ENCODE measurements around the gene CELSR1.

Gene CELSR1

DNA sequence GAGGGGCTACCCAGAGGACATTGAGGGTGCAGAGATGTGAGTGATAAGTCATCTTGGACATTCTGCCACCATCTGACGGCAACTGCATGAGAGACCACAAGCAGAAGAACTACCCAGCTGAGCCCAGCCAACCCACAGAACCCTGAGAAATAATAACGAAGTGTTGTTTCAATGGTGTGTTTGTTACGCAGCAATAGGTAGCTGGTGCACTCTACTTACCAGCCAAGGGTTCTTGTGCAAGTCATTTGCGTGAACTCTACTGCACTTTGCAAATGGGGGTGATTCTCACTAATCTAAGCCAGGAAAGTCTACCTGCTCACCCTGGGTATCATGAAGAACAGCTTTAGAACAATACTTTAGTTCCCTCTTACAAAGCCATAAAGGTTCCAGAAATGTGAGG lies 15.8 kb upstream of the CELSR1 start:
- Histone ChIP-seq H3K9me3 (ENCODE audit: insufficient read depth, low read length) (peaks cover 9% of the 10 kb centered on the region; the same call in 1 of the 2 replicates), H3K79me2 (ENCODE audit: low read length) (no peaks in the 10 kb centered on the region), H3K4me2 (ENCODE audit: low read length) (no peak overlapping the region), H3K4me1 (ENCODE audit: low read length) (no peaks in the 10 kb centered on the region), H2AFZ (ENCODE audit: low read depth, low read length) (no peak overlapping the region), H3K9ac (ENCODE audit: low read length) (no peak overlapping the region), H3K27me3 (ENCODE audit: low read depth, low read length) (peaks cover 29% of the 10 kb centered on the region), H3K4me3 (ENCODE audit: low read length) (no peak overlapping the region), H3K36me3 (replicated peaks; ENCODE audit: low read depth, low read length) (no peaks in the 10 kb centered on the region), H4K20me1 (ENCODE audit: insufficient read depth, low read length) (no peaks in the 10 kb centered on the region), H3K27ac (ENCODE audit: low read length) (no peak overlapping the region)
- no peak for TF ChIP-seq EZH2phosphoT487 (IDR thresholded peaks at IDR 0.05; ENCODE audit: low read depth)
- TF ChIP-seq, protein P1, sequence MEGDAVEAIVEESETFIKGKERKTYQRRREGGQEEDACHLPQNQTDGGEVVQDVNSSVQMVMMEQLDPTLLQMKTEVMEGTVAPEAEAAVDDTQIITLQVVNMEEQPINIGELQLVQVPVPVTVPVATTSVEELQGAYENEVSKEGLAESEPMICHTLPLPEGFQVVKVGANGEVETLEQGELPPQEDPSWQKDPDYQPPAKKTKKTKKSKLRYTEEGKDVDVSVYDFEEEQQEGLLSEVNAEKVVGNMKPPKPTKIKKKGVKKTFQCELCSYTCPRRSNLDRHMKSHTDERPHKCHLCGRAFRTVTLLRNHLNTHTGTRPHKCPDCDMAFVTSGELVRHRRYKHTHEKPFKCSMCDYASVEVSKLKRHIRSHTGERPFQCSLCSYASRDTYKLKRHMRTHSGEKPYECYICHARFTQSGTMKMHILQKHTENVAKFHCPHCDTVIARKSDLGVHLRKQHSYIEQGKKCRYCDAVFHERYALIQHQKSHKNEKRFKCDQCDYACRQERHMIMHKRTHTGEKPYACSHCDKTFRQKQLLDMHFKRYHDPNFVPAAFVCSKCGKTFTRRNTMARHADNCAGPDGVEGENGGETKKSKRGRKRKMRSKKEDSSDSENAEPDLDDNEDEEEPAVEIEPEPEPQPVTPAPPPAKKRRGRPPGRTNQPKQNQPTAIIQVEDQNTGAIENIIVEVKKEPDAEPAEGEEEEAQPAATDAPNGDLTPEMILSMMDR (IDR thresholded peaks at IDR 0.05; ENCODE audit: low read depth, low read length): no peak

DNA sequence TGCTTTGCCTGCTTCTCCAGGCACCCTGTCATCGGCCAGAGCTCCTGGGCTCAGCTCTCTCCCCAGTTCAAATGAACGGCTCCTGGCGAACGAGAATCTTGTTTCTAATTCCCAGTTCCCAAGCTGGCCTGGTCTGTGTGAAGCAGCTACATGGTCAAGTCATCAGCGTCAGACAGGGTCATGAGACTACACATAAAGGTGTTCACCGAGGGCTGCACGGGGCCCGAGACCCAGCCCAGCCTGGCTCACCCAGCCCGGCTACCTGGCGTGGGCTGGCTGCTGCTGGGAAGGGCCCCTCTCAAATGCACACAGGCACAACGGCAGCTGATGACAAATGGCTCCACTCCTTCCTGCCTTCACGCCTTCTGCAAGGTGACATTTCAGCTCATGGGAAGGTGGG lies 14.6 kb upstream of the CELSR1 start:
- Histone ChIP-seq H3K4me3 (ENCODE audit: low read length) (no peak overlapping the region), H4K20me1 (ENCODE audit: insufficient read depth, low read length) (no peaks in the 10 kb centered on the region), H3K4me1 (ENCODE audit: low read length) (no peaks in the 10 kb centered on the region), H3K27me3 (ENCODE audit: low read depth, low read length) (peaks cover 38% of the 10 kb centered on the region), H3K9ac (ENCODE audit: low read length) (no peak overlapping the region), H3K9me3 (ENCODE audit: insufficient read depth, low read length) (peaks cover 7% of the 10 kb centered on the region; the same call in 1 of the 2 replicates), H3K27ac (ENCODE audit: low read length) (no peak overlapping the region), H3K79me2 (ENCODE audit: low read length) (no peaks in the 10 kb centered on the region), H3K4me2 (ENCODE audit: low read length) (no peak overlapping the region), H3K36me3 (replicated peaks; ENCODE audit: low read depth, low read length) (no peaks in the 10 kb centered on the region), H2AFZ (ENCODE audit: low read depth, low read length) (no peak overlapping the region)
- TF ChIP-seq, protein P1 (IDR thresholded peaks at IDR 0.05; ENCODE audit: low read depth, low read length): no peak
- no peak for TF ChIP-seq EZH2phosphoT487 (IDR thresholded peaks at IDR 0.05; ENCODE audit: low read depth)

DNA sequence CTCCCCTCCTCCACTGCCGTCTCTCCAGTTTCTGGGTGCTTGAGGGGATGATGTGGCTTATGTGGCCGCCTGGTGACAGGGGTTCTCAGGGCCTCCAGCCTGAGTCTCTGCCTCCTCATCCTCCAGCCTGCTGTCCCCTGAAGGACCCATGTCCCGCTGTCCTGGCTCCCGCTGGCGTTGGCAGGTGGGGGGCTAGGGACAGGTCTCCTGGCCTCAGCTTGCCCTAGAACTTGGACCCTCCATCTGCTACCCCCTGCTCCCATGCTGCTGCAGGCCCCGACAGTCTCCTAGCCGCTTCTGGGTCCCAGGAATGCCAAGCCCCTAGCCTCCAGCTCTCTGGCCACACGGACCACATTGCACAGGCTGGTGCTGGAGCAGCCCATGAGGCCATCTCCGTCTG lies 13.9 kb upstream of the CELSR1 start:
- H3K36me3 ChIP-seq (replicated peaks; ENCODE audit: low read depth, low read length): no peaks in the 10 kb centered on the region
- no peak overlapping the region for H3K9ac ChIP-seq (ENCODE audit: low read length)
- H3K9me3 ChIP-seq (ENCODE audit: insufficient read depth, low read length): peaks cover 5% of the 10 kb centered on the region; the same call in 1 of the 2 replicates
- peaks cover 44% of the 10 kb centered on the region for H3K27me3 ChIP-seq (ENCODE audit: low read depth, low read length)
- H3K4me1 ChIP-seq (ENCODE audit: low read length): no peaks in the 10 kb centered on the region
- no peaks in the 10 kb centered on the region for H3K79me2 ChIP-seq (ENCODE audit: low read length)
- H4K20me1 ChIP-seq (ENCODE audit: insufficient read depth, low read length): no peaks in the 10 kb centered on the region
- H2AFZ ChIP-seq (ENCODE audit: low read depth, low read length): no peak overlapping the region
- TF ChIP-seq EZH2phosphoT487 (IDR thresholded peaks at IDR 0.05; ENCODE audit: low read depth): no peak
- TF ChIP-seq, protein P1 (IDR thresholded peaks at IDR 0.05; ENCODE audit: low read depth, low read length): no peak
- no peak overlapping the region for H3K4me3 ChIP-seq (ENCODE audit: low read length)
- H3K4me2 ChIP-seq (ENCODE audit: low read length): no peak overlapping the region
- no peak overlapping the region for H3K27ac ChIP-seq (ENCODE audit: low read length)

DNA sequence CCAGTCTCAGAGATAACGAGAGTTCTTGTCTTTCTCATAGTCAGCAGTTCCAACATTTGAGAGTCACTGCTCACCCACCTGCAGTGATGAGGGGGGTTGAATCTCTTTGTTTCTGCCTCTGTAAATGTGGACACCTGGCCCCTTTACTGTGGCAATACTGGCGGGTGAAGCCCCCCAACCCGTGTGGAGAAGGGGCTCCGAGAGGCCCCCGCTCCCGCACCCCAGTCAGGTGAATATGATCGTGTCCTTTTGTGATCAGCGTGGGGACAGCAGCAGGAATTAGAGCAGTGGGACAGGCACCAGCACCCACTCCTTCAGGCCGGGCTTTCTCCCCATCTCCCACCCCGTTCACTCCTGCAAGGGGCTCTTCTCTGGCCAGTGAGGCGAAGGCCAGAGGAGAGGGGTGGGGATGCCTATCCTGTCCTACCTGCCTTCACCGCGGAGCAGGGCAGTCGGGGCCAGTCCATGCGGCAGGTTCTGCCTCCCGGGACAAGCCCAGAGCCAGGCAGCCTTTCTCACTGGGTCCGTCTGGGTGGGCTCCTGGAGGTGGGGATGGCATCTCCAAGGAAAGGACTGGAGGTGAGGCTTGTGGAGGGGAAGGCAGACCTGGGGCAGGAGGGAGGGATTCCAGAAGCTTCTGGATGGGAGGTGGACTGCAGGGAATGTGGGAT lies 12.7 kb upstream of the CELSR1 start:
- no peak overlapping the region for H3K4me3 ChIP-seq (ENCODE audit: low read length)
- peaks cover 48% of the 10 kb centered on the region for H3K27me3 ChIP-seq (ENCODE audit: low read depth, low read length)
- H3K79me2 ChIP-seq (ENCODE audit: low read length): no peaks in the 10 kb centered on the region
- peaks cover 8% of the 10 kb centered on the region; the same call in 1 of the 2 replicates for H3K4me1 ChIP-seq (ENCODE audit: low read length)
- no peak overlapping the region for H3K9ac ChIP-seq (ENCODE audit: low read length)
- no peaks in the 10 kb centered on the region for H3K36me3 ChIP-seq (replicated peaks; ENCODE audit: low read depth, low read length)
- H2AFZ ChIP-seq (ENCODE audit: low read depth, low read length): no peak overlapping the region
- no peak for TF ChIP-seq EZH2phosphoT487 (IDR thresholded peaks at IDR 0.05; ENCODE audit: low read depth)
- TF ChIP-seq, protein P1 (IDR thresholded peaks at IDR 0.05; ENCODE audit: low read depth, low read length): no peak
- H3K27ac ChIP-seq (ENCODE audit: low read length): no peak overlapping the region
- H4K20me1 ChIP-seq (ENCODE audit: insufficient read depth, low read length): no peaks in the 10 kb centered on the region
- no peak overlapping the region for H3K4me2 ChIP-seq (ENCODE audit: low read length)
- H3K9me3 ChIP-seq (ENCODE audit: insufficient read depth, low read length): peaks cover 5% of the 10 kb centered on the region; the same call in 1 of the 2 replicates

Measured in OCI-LY3 (cell line).